Activated CD8-positive, alpha-beta memory T cell treated with anti-CD3 and anti-CD28 coated beads, Interleukin-2, amount 50 U/mL, for 1 hour (primary cell): ENCODE data around the gene NNAT.
"Not testable (repeated sequence)": the region's sequence is repeated elsewhere in the genome, so short reads cannot be mapped to it uniquely, and the experiment has no call there.

Source experiments
- DNase-seq: peaks from one replicate; pipeline ENCODE4 v3.0.0-alpha.2; 2020; ENCODE audit errors: extremely low read depth

The NNAT gene, protein sequence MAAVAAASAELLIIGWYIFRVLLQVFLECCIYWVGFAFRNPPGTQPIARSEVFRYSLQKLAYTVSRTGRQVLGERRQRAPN

DNA sequence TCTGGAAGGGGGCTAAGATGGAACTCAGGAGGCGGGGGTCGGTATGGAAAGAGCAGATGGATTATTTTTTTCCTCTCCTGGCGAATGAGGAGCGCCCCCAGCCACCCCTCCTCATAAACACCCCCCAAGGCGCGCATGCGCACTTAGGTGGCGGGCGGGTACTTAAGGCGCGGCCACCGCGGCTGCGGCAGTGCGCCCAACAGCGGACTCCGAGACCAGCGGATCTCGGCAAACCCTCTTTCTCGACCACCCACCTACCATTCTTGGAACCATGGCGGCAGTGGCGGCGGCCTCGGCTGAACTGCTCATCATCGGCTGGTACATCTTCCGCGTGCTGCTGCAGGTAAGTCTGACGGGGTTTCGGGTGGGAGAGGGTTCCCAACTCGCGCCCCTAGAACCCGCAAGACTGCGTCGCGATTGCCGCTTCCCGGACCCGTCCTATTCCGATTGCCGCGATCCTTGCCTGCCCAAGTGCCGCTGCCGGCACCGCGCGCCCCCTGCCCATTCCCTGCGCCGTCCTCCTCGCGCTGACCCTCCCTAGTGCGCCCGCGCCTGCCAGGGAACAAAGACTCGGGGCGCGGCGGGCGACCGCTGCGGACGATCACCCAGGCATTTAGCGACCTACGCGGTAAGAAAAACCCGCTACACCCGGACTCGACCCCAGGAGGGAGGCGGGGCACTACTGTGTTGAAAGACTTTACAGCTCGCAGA, at the start of gene NNAT:
TSS of gene NNAT (plus strand) at position 190 of the 711 bp plus-strand sequence. CDS start at position 272, 82 bp downstream.
- no peak for DNase-seq

DNA sequence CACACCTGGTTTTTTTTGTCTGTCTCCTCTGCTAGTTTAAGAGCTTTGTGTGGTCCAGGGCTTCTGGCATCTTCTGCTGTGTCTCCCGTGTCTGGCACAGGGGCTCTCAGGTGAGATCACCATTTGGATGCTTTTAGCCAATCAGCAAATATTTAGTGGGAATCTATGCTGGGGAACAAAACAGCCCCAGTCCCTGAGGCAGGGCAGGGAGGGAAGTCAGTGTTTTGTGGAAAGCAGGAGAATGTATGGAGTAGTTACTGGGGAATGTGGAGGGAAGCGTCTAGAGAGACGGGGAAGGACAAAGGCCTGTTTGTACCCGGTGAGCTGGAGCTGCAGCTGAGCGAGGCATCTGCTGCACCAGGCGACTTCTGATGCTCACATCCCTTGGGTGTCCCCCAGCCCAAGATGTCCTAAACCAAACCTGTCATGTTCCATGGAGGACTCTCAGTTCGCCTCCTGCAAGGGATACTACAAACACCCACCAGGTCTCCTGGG, 49.3 kb upstream of the NNAT start:
- DNase-seq, result no peak

DNA sequence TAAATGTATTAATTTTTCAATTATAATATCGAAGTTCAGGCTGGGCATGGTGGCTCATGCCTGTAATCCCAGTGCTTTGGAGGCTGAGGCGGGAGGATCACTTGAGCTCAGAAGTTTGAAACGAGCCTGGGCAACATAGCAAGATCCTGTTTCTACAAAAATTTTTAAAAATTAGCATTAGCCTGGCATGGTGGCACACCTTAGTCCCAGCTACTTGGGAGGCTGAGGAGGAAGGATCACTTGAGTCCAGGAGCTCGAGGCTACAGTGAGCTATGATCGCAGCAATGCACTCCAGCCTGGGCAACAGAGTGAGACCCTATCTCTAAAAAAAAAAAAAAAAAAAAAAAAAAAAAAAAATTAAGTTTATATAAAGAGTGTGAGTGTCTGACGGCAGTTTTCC, 48.6 kb upstream of the NNAT start:
- not testable (repeated sequence) for DNase-seq

DNA sequence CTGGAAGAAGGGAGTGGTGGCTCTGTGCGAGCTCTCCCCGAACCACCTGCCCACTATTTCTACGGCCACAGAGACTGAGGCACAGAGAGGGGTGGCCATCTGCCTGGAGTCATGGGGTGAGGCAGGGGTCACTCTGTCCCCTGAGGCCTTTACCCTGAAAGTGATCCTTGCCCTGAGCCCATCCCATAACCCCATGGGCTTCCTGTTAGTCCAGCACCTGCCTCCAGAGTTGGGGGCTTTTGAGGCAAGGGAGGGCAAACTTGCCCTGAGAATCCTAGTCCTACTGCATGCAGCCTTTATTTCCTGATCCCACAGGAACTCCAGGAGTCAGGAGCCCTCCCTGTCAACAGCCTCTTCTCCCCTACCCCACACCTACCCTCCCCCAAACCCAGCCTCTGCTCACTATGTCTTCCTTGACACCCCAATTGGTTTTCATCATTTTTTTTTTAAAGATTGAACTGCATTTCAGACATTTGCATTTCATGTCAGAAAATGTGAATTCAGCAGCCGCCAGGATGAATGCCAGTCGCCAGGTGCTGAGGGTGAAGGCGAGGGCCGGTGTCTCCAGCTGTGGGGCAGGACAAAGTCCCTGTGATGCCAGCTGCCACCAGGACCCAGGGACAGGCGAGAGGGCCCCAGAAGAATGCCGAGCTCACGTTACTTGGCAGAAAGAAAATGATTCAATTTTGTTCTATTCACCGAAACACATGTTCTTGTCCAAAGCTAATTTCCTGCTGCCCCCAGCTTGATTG, 47.6 kb upstream of the NNAT start:
- DNase-seq, result no peak

DNA sequence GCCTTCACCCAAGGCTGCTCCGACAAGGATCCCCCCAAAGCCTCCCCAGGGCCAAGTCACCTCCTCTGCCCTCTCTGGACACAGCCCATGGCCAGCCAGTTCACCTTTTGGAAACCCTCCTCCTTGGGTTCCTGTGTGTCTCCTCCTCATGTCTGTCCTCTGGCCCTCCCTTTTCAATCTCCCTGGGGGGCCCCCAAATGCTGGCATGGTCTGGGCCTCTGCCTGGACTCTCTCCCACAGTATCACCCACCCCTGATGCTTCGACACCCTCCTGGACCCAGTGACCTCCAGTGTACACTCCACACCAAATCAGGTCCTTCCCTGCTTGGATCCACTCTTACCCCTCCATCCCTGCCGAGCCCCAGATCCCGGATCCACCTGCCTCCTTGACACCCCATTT, 46.7 kb upstream of the NNAT start:
- DNase-seq, result no peak

DNA sequence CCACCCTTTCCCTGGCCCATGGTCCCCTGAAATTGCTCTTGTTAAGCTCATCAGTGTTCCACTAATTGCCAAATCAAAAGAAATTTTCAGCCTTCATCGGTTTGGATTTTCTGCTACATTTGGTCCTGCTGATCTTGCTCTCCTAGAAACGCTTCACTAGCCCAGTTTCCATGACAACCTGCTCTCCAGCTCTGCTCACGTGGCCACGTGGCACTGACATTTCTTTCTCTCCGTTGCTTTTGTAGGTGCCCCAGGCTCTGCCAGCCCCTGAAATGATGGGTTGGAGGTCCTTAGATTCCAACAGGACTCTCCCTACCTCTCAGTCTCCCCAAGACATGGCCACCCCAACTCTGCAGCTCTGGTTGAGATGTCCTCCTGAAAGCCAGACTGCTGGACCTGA, 45.8 kb upstream of the NNAT start:
- DNase-seq, result no peak

DNA sequence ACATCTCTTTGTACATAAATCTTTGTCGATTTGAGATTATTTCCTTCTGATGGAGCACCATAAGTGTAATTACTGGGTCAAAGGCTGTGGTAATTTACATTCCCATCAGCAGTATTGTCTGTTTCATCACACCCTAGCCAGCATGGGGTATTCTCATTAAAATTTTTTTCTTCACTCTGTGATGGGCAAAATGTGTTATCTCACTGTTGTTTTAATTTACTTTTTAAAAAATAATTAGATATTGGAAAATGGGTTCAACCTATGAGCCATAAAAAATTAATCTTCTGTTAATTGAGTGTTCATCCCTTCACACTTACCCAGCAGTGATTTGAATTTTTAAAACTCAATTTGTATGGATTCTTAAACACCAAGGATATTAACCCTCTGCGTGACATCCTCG, 44.0 kb upstream of the NNAT start:
- no peak for DNase-seq

DNA sequence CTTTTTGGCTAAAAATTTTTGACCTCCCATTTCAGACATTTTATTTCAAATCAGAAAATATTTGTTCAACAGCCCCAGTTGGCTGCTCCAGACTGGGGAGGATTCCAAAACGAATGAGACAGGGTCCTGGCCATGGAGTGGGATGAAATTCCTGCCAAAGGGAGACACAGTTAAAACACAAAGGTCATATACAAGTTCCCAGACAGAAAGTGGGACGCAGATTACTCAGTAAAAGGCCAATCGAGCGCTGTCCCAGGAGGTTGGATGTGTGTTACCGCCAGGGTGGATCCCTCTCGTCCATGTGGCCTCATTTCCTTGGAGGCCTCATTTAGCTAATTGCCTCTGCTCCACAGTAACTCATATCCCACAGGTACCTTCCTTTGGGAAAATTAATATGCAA, 41.8 kb upstream of the NNAT start:
- DNase-seq, result no peak

DNA sequence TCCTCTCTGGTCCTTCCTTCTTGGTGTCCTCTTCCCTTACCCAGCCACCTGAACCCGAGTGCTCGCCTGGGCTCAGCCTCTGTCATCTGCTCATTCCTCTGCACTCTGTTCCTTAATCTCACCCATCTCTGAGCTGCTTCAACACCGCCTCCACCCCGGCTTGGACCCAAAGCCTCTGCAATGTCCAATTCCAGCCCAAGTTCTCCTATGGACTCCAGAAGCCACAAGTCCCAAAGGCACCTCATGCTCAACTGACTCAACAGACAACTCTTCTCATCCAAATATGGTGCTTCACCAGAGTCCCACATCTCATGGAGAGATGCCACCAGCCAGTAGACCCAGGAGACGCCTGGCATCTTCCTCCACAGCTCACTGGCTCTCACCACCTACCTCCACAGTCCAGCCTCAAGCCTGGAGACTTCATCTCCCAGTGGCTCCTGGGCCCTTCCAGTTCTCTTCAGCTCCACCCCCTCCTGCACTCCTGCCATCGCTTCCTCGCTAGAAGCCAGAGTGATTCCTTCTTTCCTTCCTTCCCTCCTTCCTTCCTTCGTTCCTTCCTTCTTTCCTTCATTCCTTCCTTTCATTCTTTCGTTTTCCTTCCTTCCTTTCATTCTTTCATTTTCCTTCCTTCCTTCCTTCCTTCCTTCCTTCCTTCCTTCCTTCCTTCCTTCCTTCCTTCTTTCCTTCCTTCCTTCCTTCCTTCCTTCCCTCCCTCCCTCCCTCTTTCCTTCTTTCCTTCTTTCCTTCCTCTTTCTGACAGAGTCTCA, 40.9 kb upstream of the NNAT start:
- DNase-seq, result no peak

DNA sequence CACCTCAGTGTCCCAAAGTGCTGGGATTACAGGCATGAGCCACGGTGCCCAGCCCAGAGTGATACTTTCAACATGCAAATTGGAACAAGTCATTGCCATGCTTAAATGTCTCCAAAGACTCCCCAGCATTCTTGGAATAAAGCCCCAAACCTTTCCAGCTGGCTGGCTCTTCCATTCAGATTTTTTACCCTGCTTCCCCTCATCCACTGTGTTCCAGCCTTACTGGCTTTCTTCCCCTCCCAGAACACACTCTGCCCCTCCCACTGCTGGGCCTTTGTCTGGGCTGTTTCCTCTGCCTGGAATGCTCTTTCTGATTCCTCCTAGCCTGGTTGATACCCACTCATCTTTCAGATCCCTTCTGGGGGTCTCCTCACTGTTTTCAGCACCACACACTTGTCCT, 40.1 kb upstream of the NNAT start:
- DNase-seq, result no peak

DNA sequence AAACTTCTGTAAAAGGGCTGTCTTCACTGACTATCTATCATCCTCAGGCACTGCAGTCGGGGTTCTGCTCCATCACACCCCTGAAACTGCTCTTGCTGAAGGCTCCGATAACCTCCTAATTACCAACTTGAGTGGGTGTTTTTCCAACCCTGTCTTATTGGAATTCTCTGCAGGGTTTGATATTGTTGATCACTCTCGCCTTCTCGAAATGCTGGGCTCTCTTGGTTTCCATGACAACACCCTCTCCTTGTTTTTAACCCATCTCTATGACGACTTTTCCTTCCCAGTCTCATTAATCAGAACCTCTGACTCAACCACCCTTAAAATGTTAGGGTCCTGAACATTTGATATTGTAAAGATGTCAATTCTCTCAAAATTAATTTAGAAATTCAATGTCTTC, 39.4 kb upstream of the NNAT start:
- DNase-seq, result no peak

DNA sequence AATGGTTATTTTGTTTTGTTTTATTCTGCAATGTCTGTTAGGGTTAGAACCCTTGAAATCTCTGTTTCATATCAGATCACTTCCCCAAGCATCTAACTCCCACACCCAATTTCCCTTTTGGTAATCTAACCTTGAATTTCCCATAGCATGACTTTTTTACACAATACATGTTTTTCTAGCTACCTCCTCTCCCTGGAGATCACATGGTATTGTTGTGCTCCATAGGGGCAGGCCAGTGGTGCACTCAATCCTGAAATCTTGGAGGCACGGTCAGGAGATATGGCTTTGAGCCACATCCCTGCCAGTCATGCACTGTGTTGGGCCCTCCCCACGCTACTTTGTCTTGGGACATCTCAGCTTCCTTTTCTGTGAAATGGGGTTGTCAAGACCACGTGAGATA, 36.7 kb upstream of the NNAT start:
- DNase-seq, result no peak

DNA sequence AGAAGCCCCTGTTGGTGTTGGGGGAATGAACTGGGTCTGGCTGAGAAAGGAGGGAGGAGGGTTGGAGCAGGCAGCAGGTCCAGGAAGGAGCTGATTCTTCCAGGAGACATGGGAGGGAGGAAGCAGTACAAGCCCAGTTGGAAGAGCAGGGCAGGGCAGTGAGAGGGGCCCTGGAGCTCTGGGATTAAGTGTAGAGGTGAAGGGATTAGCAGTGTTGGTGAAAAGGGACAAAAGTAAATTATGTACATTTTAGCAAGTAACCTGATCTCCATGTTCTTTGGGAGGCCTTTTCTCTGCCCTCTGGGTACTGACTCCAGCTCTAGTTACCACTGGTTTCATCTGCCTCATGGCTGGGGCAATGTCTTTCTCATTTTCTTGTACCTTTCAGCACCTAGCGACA, 34.8 kb upstream of the NNAT start:
- not testable (repeated sequence) for DNase-seq

DNA sequence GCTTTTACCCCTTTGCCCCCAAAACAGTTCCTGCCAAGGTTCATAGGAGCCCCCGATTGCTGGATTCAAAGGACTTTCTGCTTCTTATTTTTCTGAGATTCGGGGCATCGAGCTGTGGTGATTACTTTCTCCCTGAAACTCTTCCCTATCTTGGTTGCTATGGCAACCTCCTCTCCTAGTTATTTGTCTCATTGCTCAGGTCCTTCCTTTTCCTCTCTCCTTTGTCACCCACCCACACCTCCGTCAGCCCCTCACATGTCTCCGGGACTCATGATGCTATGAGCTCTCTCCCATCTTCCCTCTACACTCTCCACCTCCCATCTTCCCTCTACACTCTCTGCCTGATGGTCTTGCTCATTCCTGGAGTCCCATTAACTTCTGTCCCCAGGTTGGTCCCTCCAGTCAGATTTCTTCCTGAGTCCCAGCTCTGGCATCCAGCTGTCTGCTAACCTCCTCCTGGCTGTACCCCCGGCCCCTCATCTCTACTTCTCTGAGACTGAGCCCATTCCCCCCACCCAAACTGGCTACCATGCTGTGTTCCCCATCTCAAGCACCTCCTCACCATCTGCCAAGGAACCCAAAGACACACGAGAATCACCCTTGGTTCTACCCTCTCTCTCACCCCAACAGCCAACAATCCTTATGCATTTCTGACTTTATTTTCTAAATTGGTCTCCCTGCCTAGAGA, 30.2 kb upstream of the NNAT start:
- DNase-seq, result no peak

DNA sequence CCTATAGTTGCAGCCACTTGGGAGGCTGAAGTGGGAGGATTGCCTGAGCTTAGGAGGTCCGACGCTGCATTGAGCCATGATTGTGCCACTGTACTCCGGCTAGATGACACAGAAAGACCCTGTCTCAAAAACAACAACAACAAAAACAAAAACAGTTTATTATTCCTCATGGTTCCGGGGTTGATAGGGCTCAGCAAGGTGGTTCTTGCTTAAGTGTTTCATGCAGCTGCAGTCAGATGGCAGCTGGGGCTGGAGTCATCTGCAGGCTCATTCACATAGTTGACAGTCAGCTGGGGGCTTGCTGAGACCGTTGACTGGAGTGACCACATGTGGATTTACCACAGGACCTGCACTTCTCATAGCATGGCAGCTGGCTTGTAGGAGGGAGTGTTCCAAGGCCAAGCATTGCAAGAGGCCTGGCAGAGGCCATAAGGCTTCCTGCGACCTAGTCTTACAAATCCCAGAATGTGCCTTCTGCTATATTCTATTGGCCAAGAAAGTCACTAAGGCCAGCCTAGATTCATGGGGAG, 28.9 kb upstream of the NNAT start:
- no peak for DNase-seq

DNA sequence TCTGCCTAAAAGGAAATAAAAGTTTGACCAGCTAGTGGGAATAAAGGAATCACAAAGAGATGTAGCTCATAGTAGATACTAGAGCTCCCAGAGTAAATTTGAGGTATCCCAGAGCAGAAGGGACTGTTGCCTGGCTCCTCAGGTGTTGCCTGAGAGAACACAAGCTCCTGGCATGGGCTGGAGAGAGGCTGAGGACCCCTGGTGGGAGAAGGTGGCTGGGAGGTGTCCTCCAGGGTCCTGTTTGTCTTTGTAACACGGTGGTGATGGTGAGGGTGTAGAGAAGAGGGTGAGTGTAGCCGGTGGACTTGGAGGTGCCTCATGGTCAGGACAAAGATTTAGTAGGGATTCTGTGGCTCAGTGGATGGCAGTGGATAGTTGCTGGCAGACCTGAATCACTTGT, 28.1 kb upstream of the NNAT start:
- no peak for DNase-seq

DNA sequence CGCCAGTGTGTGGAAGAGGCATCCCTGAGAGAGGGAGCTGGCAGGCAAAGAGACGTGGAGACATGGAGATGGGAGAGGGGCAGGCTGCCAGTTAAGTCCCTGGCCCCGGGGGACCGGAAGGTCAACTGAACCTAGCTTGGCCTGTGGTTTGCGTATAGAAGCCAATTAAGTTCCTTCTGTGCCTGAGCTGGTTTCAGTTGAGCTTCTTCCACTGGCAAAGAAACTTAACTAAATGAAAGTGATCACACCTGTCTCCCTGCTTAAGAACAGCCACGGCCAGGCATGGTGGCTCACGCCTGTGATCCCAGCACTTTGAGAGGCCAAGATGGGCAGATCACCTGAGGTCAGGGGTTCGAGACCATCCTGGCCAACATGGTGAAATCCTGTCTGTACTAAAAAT, 26.7 kb upstream of the NNAT start:
- no peak for DNase-seq

DNA sequence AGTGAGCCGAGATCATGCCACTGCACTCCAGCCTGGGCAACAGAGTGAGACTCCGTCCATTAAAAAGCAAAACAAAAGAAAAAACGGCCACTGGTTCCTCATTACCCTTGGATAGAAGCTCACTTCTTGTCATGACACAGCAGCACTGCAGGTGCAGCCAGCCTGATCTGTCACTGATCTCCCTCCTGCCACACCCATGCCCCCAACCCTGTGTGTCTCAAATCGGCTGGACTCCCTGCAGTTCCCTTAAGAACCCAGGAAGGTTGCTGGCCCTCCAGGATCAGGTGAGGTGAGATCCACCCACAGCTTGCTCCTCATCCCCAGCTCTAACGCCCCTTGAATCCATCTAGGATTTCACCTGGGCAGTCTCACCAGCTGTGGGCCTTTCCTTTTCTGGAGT, 26.3 kb upstream of the NNAT start:
- DNase-seq, result no peak

DNA sequence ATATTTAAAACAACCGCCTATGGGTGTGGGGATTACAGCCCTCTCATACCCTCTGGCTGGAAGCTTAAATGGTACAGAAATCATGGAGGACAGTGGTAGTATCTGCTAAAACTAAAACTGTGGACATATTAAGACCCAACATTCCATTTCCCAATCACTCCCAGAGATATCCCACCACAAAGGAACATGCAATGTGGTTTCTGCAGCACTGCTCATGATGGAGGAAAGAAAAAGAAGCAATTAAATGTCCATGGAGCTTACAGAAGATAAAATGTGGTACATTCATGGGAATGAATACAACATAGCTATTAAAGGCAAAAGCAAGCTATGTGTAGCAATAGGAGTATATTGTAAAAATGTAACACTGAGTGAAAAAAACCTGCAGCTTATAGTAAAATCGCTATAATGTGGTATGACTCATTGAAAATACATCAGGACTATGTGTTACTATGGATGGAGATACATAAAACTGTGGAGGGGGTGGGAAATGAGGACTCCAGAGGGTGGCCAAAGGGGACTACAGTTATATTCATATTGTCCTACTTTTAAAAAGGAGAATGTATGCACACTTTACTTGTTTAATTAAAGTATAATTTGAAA, 22.9 kb upstream of the NNAT start:
- no peak for DNase-seq

DNA sequence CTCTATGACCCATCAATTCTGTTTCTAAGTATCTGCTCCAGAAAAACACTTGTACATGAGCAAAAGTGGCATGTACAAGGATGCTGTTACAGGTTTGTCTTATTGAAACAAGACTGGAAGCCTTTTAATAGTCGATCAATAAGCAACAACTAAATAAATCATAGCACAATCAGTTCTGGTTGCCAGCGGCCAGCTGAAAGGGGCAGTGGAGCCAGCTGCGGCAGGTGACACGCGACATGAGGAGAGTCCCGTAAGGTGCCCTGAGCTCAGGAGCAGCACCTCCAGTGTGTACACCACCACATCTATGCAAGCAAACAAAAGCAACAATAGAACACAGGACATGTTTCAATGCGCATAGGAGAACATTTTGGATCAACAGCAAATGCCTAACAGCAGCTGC, 20.7 kb upstream of the NNAT start:
- no peak for DNase-seq

DNA sequence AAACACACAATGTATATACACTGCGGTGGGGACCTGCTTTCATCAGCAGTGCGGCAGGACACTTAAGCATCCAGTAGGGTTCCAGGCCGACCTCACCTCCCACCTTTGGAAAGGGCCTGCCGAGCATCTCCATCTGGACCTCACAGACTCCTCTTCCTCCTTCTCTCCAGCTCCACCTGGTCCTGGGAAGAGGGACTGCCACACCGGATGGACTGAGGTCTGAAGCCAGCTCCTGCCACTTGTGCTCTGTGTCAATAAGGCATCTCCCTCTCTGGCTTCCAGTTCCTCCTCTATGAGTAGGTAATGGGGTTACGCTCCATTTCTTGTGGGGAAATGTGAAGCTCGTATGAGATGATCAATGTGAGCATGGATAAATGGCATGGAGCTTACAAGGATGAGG, 19.1 kb upstream of the NNAT start:
- no peak for DNase-seq
